ENCODE results near the gene CD22. TPM values are rescaled to one million over a fixed set of nuclear protein-coding genes. Genes with fewer than 3 reads are reported as not detected.
A peak's percentile ranks its signal among the peaks of the same experiment; 100 is the strongest.

CD22 gene
- total and polyA plus RNA-seq, 2 of the 8 experiments (the other 6 are each of a cell fraction or from before 2014, with no cell fraction given) = 0.06 to 0.60 TPM

GRCh38 chr19:35318679-35319448 is 10.1 kb upstream of the CD22 start:
- Histone ChIP-seq H3K18ac (ENCODE audit: extremely low read depth, low read length) (no peak overlapping the region), H3K4me2 (ENCODE audit: insufficient read depth in 1 of 2, low read depth in 2 of 2, low read length in 2 of 2) (no peak overlapping the region)
- POLR2A ChIA-PET (ENCODE audit: partially characterized antibody) = no interaction called here

More at GRCh38 chr19:35318679-35319448, 10.1 kb upstream of the CD22 start:
- no peak for DNase-seq (ENCODE audit: low read depth in 1 of 2, low spot score in 2 of 2)
- H4K5ac ChIP-seq (ENCODE audit: insufficient read length, low read depth, low read length) = no peak overlapping the region
- no peak overlapping the region for H4K8ac ChIP-seq (ENCODE audit: extremely low read depth, insufficient read depth, low read length)
- no peak for FAIRE-seq
- H3K56ac ChIP-seq (replicated peaks; ENCODE audit: insufficient read length, low read depth, low read length) = no peak overlapping the region
- no peak overlapping the region for H2AFZ ChIP-seq (ENCODE audit: low read length)
- no peaks in the 10 kb centered on the region for H3K79me2 ChIP-seq (ENCODE audit: control insufficient read depth in 1 of 2, insufficient read depth in 2 of 2, low read length in 2 of 2)
- H3K9me3 ChIP-seq (ENCODE audit: insufficient read depth in 2 of 2, low read depth in 1 of 2, low read length in 1 of 2) = 0 out of 4 replicates have a peak, but pooled peaks cover 0 to 2% of the 10 kb centered on the region in 2 experiments
- no peaks in the 10 kb centered on the region for H3K23me2 ChIP-seq (ENCODE audit: low read depth, low read length)
- 0 out of 2 replicates have a peak overlapping the region, but pooled peaks have one; percentile 32 for H2BK20ac ChIP-seq (ENCODE audit: low read length)
- no peaks in the 10 kb centered on the region for H3K27me3 ChIP-seq (replicated peaks in 1 of 4; ENCODE audit: control insufficient read depth in 3 of 4, extremely low read depth in 1 of 4, insufficient read depth in 3 of 4, low read length in 3 of 4)
- H3K4me3 ChIP-seq (ENCODE audit: extremely low read depth in 1 of 4, insufficient read depth in 2 of 4, low read depth in 3 of 4, low read length in 4 of 4) = no peak overlapping the region
- no peak for TF ChIP-seq EGR1 (IDR thresholded peaks at IDR 0.05; ENCODE audit: borderline replicate concordance, low read depth, low read length)
- TF ChIP-seq CHD1 (IDR thresholded peaks at IDR 0.05; ENCODE audit: low read depth, low read length) = no peak
- TF ChIP-seq NANOG (IDR thresholded peaks at IDR 0.05; ENCODE audit: insufficient read depth, low read depth, low read length, poor library complexity, severe bottlenecking) = no peak
- TF ChIP-seq GABPA (IDR thresholded peaks at IDR 0.05; ENCODE audit: borderline replicate concordance, insufficient read depth, low read length) = no peak
- no peak for TF ChIP-seq E2F6 (IDR thresholded peaks at IDR 0.05)
- no peak overlapping the region for H3K9ac ChIP-seq (replicated peaks in 1 of 4; ENCODE audit: extremely low read depth in 1 of 4, low read depth in 3 of 4, low read length in 3 of 4)
- H2BK5ac ChIP-seq (ENCODE audit: low read depth, low read length) = no peak overlapping the region
- no peak overlapping the region for H2BK120ac ChIP-seq (replicated peaks; ENCODE audit: low read depth, low read length)
- no peak overlapping the region for H3K14ac ChIP-seq (ENCODE audit: insufficient read length)
- H2BK15ac ChIP-seq (ENCODE audit: low read length) = no peak overlapping the region
- no peak overlapping the region for H3K23ac ChIP-seq (ENCODE audit: insufficient read length)
- no peak overlapping the region for H4K91ac ChIP-seq (replicated peaks; ENCODE audit: insufficient read length, low read length)
- no peaks in the 10 kb centered on the region for H3K79me1 ChIP-seq (ENCODE audit: low read depth, low read length)
- H3K36me3 ChIP-seq (ENCODE audit: control insufficient read depth in 2 of 4, insufficient read depth in 4 of 4, low read length in 3 of 4) = no peaks in the 10 kb centered on the region
- H3K4ac ChIP-seq (replicated peaks; ENCODE audit: insufficient read length, low read depth, low read length) = no peak overlapping the region
- no peaks in the 10 kb centered on the region for H4K20me1 ChIP-seq (replicated peaks in 1 of 2; ENCODE audit: control insufficient read depth in 1 of 2, insufficient read depth in 2 of 2, low read length in 2 of 2)
- H2AK5ac ChIP-seq (ENCODE audit: low read depth, low read length) = no peak overlapping the region
- CTCF ChIA-PET (ENCODE audit: partially characterized antibody) = interaction anchor here (1.0 to 2.2 kb wide), 6 partner anchors 9 to 168 kb away, joined by 3 to 7 read pairs (median 4); no protein-coding TSS in a partner anchor
- WGBS, 2 experiments (ENCODE audit: extremely low coverage in 1 of 2, insufficient coverage in 1 of 2, insufficient read length in 1 of 2, insufficient replicate concordance in 2 of 2, low coverage in 1 of 2, low lambda C conversion rate in 2 of 2, missing lambda C conversion rate in 1 of 2) = 93% methylated on average over 14 of the region's 16 CpGs; no CpG with 5 or more reads in 1 of the 2 experiments
- H3K4me1 ChIP-seq (replicated peaks in 1 of 4; ENCODE audit: control insufficient read depth in 3 of 4, insufficient read depth in 4 of 4, low read length in 3 of 4) = no peaks in the 10 kb centered on the region
- peak overlapping the region; percentile 87; the same call in 1 of the 2 replicates for H2BK12ac ChIP-seq (ENCODE audit: low read depth, low read length)
- no peak overlapping the region for H3K27ac ChIP-seq (ENCODE audit: low read depth, low read length)

Measured in H1 (cell line).